Endothelial cell of umbilical vein (primary cell): ENCODE data around the gene UNC5C. TPM values are rescaled to one million over a fixed set of nuclear protein-coding genes. Genes with fewer than 3 reads are reported as not detected.

Experiments
- BruUV-seq: library from RNA; stranded (reverse); fragments of 400-500 nt; replicated peaks from 2 replicates; lab custom pipeline; 2021; lab: Mats Ljungman, UMichigan
- CTCF ChIA-PET: fragments of 300-600, 350-600 bp; sonication (Branson Sonifier 250); formaldehyde crosslinking; loops from one replicate; lab custom pipeline; 2021; ENCODE audit warnings: antibody characterized with exemption, inconsistent platforms; lab: Charles Lee
- POLR2A ChIA-PET: fragments of 300-600, 350-600 bp; sonication (Branson Sonifier 250); formaldehyde crosslinking; loops from one replicate; lab custom pipeline; 2021; ENCODE audit warnings: antibody characterized with exemption, inconsistent platforms; lab: Charles Lee
- DNase-seq: peaks from one replicate; pipeline ENCODE4 v3.0.0-alpha.2; 2011; ENCODE audit warnings: low read depth, low spot score
- FAIRE-seq: peaks from 2 replicates; lab custom pipeline; 2011; peaks lifted over from hg19 to GRCh38; lab: Jason Lieb, UNC
- H2AFZ ChIP-seq: 2 replicates; pipeline ENCODE4 v1.6.0; 2012; ENCODE audit warnings: low read depth, low read length, control low read depth, inconsistent platforms
- H3K27ac ChIP-seq: 2 replicates; pipeline ENCODE4 v1.5.1; 2011; ENCODE audit warnings: low read depth, mild to moderate bottlenecking, control low read depth, low read length, moderate library complexity; ENCODE audit not compliant: insufficient read depth
- H3K27me3 ChIP-seq, 2 experiments: 2 replicates each; pipeline versions ENCODE4 v1.6.0 to v1.6.1; 2011; ENCODE audit warnings: low read length in 2 of 2, mixed read lengths in 1 of 2; ENCODE audit not compliant: control insufficient read depth in 2 of 2, insufficient read depth in 2 of 2
- H3K36me3 ChIP-seq, 2 experiments: 2 replicates in 1 of 2; 3 replicates in 1 of 2; pipeline ENCODE4 v1.5.1; 2011; ENCODE audit warnings: low read length in 2 of 2, mild to moderate bottlenecking in 1 of 2, moderate library complexity in 1 of 2; ENCODE audit not compliant: control insufficient read depth in 2 of 2, insufficient read depth in 2 of 2; ENCODE audit errors: extremely low read depth in 1 of 2
- H3K4me1 ChIP-seq: 3 replicates; pipeline ENCODE4 v1.5.1; 2011; ENCODE audit warnings: mild to moderate bottlenecking, low read length; ENCODE audit not compliant: control insufficient read depth, insufficient read depth; ENCODE audit errors: extremely low read depth
- H3K4me2 ChIP-seq: 2 replicates; pipeline ENCODE4 v1.6.1; 2011; ENCODE audit warnings: low read length, control low read depth, mixed read lengths; ENCODE audit not compliant: insufficient read depth
- H3K4me3 ChIP-seq, 3 experiments: fragments of 200-600 bp in 1 of 3; sonication (generic), shearing (Covaris generic) in 1 of 3; replicated peaks in 1 of 3; 2 replicates each; pipeline ENCODE4 v1.5.1; 2011 to 2016; ENCODE audit warnings: control low read depth in 3 of 3, low read length in 3 of 3, mild to moderate bottlenecking in 2 of 3, inconsistent platforms in 1 of 3, low read depth in 1 of 3, moderate library complexity in 1 of 3; ENCODE audit not compliant: insufficient read depth in 1 of 3
- H3K79me2 ChIP-seq: 2 replicates; pipeline ENCODE4 v1.6.0; 2012; ENCODE audit warnings: low read length, inconsistent platforms; ENCODE audit not compliant: control insufficient read depth, insufficient read depth
- H3K9ac ChIP-seq: replicated peaks from 2 replicates; pipeline ENCODE3; 2011; ENCODE audit warnings: low read length, control low read depth; ENCODE audit not compliant: insufficient read depth; ENCODE audit errors: extremely low read depth
- H3K9me1 ChIP-seq: replicated peaks from 3 replicates; pipeline ENCODE4 v1.6.0; 2011; ENCODE audit warnings: mild to moderate bottlenecking, low read length; ENCODE audit not compliant: control insufficient read depth, insufficient read depth; ENCODE audit errors: extremely low read depth
- H3K9me3 ChIP-seq: replicated peaks from 2 replicates; pipeline ENCODE4 v1.5.1; 2012; ENCODE audit warnings: low read length, inconsistent platforms; ENCODE audit not compliant: control insufficient read depth, insufficient read depth
- H4K20me1 ChIP-seq: replicated peaks from 2 replicates; pipeline ENCODE3; 2011; ENCODE audit warnings: mild to moderate bottlenecking, low read length; ENCODE audit not compliant: control insufficient read depth, insufficient read depth; ENCODE audit errors: extremely low read depth
- CTCF ChIP-seq, 2 donors: IDR thresholded peaks; 1 replicate in 1 of 2; 2 replicates in 1 of 2; pipeline ENCODE4 v1.5.1; 2011; ENCODE audit warnings: low read length in 2 of 2, mild to moderate bottlenecking in 2 of 2, moderate library complexity in 2 of 2, control low read depth in 1 of 2, inconsistent platforms in 1 of 2, low read depth in 1 of 2; ENCODE audit not compliant: insufficient read depth in 1 of 2; ENCODE audit errors: extremely low read depth in 1 of 2
- FOS ChIP-seq: IDR thresholded peaks from 2 replicates; pipeline ENCODE4 v1.6.1; 2011; ENCODE audit warnings: mild to moderate bottlenecking, low read length, moderate library complexity, borderline replicate concordance; ENCODE audit not compliant: insufficient read depth
- GATA2 ChIP-seq: IDR thresholded peaks from 2 replicates; pipeline ENCODE4 v1.7.0; 2011; ENCODE audit warnings: low read depth, mild to moderate bottlenecking, moderate library complexity, mixed read lengths, low read length; ENCODE audit not compliant: insufficient read length, insufficient read depth
- JUN ChIP-seq: IDR thresholded peaks from 2 replicates; pipeline ENCODE4 v1.6.1; 2011; ENCODE audit warnings: borderline replicate concordance, low read depth; ENCODE audit not compliant: insufficient read length, insufficient read depth
- MAX ChIP-seq: IDR thresholded peaks from 2 replicates; pipeline ENCODE4 v1.6.1; 2011; ENCODE audit not compliant: insufficient read depth, insufficient read length
- MYC ChIP-seq: IDR thresholded peaks from one replicate; pipeline ENCODE4 v1.6.1; 2011; ENCODE audit warnings: mild to moderate bottlenecking, low read depth, low read length
- POLR2A ChIP-seq: IDR thresholded peaks from 2 replicates; pipeline ENCODE4 v1.6.1; 2012; ENCODE audit warnings: low read depth, mild to moderate bottlenecking, control low read depth, low read length
- POLR2AphosphoS5 ChIP-seq: IDR thresholded peaks from 2 replicates; pipeline ENCODE4 v1.6.1; 2012; ENCODE audit warnings: low read depth, mild to moderate bottlenecking, control low read depth, low read length, moderate library complexity; ENCODE audit not compliant: insufficient read depth
- dilution Hi-C: fragments of 300-500 bp; cut with MboI; formaldehyde crosslinking; loops from one replicate; pipeline ENCODE4 v1.15.0; 2019; ENCODE audit warnings: low sequenced_read_pairs; ENCODE audit not compliant: extremely low pct_ligation_motif_present
- intact Hi-C: fragments of 100-400 bp; cut with micrococcal nuclease; formaldehyde crosslinking; loops from one replicate; pipeline ENCODE4 v1.10.0; 2022
- polyA plus RNA-seq, 4 experiments: library from polyadenylated mRNA; depleted of rRNA in 3 of 4; stranded (reverse) in 3 of 4; unstranded in 1 of 4; fragments of >200 nt; gene quantifications; 2 replicates each; pipeline versions ENCODE4 v1.2.1 to v1.2.3, GENCODE V29; 2011 to 2012; ENCODE audit warnings: missing spikeins in 1 of 4
- total RNA-seq: library from RNA; stranded (reverse); gene quantifications from 2 replicates; pipeline ENCODE4 v1.2.3, GENCODE V29; 2021

UNC5C gene
- total and polyA plus RNA-seq, 2 donors (not counting 3 experiments of a cell fraction or from before 2014, with no cell fraction given) = 0.44 to 0.53 TPM

GRCh38 chr4:95193391-95194224 lies 355.2 kb downstream of the UNC5C start:
- intact Hi-C loops (no loop called here), dilution Hi-C loops (no loop called here)
- TF ChIP-seq POLR2A (no peak), POLR2AphosphoS5 (no peak), GATA2 (no peak), MYC (no peak), FOS (no peak), JUN (no peak), CTCF (IDR thresholded peaks at IDR 0.05; ENCODE audit: extremely low read depth in 1 of 2, insufficient read depth in 1 of 2, low read depth in 1 of 2, low read length in 2 of 2) (no peak), MAX (no peak)
- Histone ChIP-seq H3K4me3 (no peak overlapping the region), H4K20me1 (no peaks in the 10 kb centered on the region), H3K9me1 (no peaks in the 10 kb centered on the region), H3K4me1 (no peaks in the 10 kb centered on the region), H3K4me2 (no peak overlapping the region), H2AFZ (no peak overlapping the region), H3K9me3 (no peaks in the 10 kb centered on the region), H3K27ac (no peak overlapping the region), H3K79me2 (no peaks in the 10 kb centered on the region), H3K27me3 (peaks cover 0 to 3% of the 10 kb centered on the region in 2 experiments), H3K36me3 (no peaks in the 10 kb centered on the region), H3K9ac (no peak overlapping the region)
- no peak for FAIRE-seq
- POLR2A ChIA-PET = no interaction called here
- no TSS peak for BruUV-seq
- CTCF ChIA-PET = interaction anchor here (1.0 kb wide), 1 partner anchor 317 kb away, joined by 3 read pairs; no protein-coding TSS in a partner anchor
- DNase-seq = no peak
